HL-60 (cell line): ENCODE results near the gene ZNF561.

Experiments
- DNase-seq, 2 experiments: peaks; one replicate each; pipeline ENCODE4 v3.0.0-alpha.2; 2010 to 2020; ENCODE audit warnings: low read depth in 1 of 2, low spot score in 1 of 2
- H3K27ac ChIP-seq: fragments of 250-450 bp; sonication (Bioruptor Pico); replicated peaks from 2 replicates; pipeline ENCODE4 v1.5.1; 2020; ENCODE audit warnings: mild to moderate bottlenecking, moderate library complexity
- H3K27me3 ChIP-seq: fragments of 250-450 bp; sonication (Bioruptor Pico); 2 replicates; pipeline ENCODE4 v1.5.1; 2021; ENCODE audit warnings: mild to moderate bottlenecking, moderate library complexity; ENCODE audit not compliant: insufficient read depth, poor library complexity, severe bottlenecking
- H3K4me3 ChIP-seq: replicated peaks from 2 replicates; pipeline ENCODE4 v1.5.1; 2011; ENCODE audit warnings: mild to moderate bottlenecking, control low read depth, low read length; ENCODE audit not compliant: insufficient read depth
- GABPA ChIP-seq: IDR thresholded peaks from 2 replicates; pipeline ENCODE4 v1.6.1; 2012; ENCODE audit warnings: low read depth
- POLR2AphosphoS5 ChIP-seq: IDR thresholded peaks from 2 replicates; pipeline ENCODE4 v1.6.1; 2012; ENCODE audit warnings: low read depth
- SPI1 ChIP-seq: IDR thresholded peaks from 2 replicates; pipeline ENCODE4 v1.6.1; 2012; ENCODE audit warnings: low read depth, mild to moderate bottlenecking, borderline replicate concordance
- TF ChIP-seq, protein P1 (sequence below): IDR thresholded peaks from one replicate; pipeline ENCODE4 v1.5.1; 2011; ENCODE audit warnings: low read length, control low read depth, inconsistent platforms; ENCODE audit not compliant: insufficient read depth
- TF ChIP-seq, protein P2 (sequence below): IDR thresholded peaks from 2 replicates; pipeline ENCODE4 v1.6.1; 2012; ENCODE audit warnings: low read depth; ENCODE audit not compliant: insufficient replicate concordance

The ZNF561 gene

GRCh38 chr19:9620842-9621155, 233 bp downstream of the ZNF561 start:
- Histone ChIP-seq H3K27ac (peak overlapping the region; percentile 99), H3K27me3 (no peaks in the 10 kb centered on the region), H3K4me3 (peak overlapping the region; percentile 87)
- no peak for TF ChIP-seq POLR2AphosphoS5
- TF ChIP-seq, protein P1, sequence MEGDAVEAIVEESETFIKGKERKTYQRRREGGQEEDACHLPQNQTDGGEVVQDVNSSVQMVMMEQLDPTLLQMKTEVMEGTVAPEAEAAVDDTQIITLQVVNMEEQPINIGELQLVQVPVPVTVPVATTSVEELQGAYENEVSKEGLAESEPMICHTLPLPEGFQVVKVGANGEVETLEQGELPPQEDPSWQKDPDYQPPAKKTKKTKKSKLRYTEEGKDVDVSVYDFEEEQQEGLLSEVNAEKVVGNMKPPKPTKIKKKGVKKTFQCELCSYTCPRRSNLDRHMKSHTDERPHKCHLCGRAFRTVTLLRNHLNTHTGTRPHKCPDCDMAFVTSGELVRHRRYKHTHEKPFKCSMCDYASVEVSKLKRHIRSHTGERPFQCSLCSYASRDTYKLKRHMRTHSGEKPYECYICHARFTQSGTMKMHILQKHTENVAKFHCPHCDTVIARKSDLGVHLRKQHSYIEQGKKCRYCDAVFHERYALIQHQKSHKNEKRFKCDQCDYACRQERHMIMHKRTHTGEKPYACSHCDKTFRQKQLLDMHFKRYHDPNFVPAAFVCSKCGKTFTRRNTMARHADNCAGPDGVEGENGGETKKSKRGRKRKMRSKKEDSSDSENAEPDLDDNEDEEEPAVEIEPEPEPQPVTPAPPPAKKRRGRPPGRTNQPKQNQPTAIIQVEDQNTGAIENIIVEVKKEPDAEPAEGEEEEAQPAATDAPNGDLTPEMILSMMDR = no peak
- TF ChIP-seq SPI1 = no peak
- TF ChIP-seq, protein P2, sequence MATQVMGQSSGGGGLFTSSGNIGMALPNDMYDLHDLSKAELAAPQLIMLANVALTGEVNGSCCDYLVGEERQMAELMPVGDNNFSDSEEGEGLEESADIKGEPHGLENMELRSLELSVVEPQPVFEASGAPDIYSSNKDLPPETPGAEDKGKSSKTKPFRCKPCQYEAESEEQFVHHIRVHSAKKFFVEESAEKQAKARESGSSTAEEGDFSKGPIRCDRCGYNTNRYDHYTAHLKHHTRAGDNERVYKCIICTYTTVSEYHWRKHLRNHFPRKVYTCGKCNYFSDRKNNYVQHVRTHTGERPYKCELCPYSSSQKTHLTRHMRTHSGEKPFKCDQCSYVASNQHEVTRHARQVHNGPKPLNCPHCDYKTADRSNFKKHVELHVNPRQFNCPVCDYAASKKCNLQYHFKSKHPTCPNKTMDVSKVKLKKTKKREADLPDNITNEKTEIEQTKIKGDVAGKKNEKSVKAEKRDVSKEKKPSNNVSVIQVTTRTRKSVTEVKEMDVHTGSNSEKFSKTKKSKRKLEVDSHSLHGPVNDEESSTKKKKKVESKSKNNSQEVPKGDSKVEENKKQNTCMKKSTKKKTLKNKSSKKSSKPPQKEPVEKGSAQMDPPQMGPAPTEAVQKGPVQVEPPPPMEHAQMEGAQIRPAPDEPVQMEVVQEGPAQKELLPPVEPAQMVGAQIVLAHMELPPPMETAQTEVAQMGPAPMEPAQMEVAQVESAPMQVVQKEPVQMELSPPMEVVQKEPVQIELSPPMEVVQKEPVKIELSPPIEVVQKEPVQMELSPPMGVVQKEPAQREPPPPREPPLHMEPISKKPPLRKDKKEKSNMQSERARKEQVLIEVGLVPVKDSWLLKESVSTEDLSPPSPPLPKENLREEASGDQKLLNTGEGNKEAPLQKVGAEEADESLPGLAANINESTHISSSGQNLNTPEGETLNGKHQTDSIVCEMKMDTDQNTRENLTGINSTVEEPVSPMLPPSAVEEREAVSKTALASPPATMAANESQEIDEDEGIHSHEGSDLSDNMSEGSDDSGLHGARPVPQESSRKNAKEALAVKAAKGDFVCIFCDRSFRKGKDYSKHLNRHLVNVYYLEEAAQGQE = no peak
- no peak for TF ChIP-seq GABPA
- DNase-seq = no peak

DNA sequence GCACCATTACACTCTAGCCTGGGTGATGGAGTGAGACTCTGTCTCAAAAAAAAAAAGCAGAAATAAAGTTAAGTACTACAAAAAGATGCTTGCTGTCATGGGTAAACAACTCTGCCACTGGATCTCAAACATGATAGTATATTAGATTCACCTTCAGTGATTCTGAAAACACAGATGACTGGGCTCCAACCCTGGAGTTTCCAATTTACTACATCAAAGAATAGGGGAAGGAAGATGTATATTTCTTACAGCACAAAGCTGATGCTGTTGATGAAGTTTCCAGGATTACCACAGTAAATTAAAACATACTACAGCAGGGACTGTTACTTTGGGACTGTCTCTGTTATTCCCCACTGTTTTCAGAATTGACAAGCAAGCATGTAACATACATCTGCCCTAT, 5.2 kb downstream of the ZNF561 start:
- H3K27me3 ChIP-seq = no peaks in the 10 kb centered on the region
- TF ChIP-seq, protein P1 = no peak
- TF ChIP-seq POLR2AphosphoS5 (no peak), SPI1 (no peak), GABPA (no peak)
- TF ChIP-seq, protein P2 = no peak
- H3K27ac ChIP-seq = no peak overlapping the region
- H3K4me3 ChIP-seq = no peak overlapping the region
- DNase-seq = no peak

GRCh38 chr19:9610484-9611113, 10.4 kb downstream of the ZNF561 start:
- H3K27ac ChIP-seq = no peak overlapping the region
- no peak for DNase-seq
- H3K4me3 ChIP-seq = no peak overlapping the region
- TF ChIP-seq GABPA (no peak), POLR2AphosphoS5 (no peak), SPI1 (no peak)
- TF ChIP-seq, protein P2 = no peak
- TF ChIP-seq, protein P1 = no peak
- no peaks in the 10 kb centered on the region for H3K27me3 ChIP-seq
